ENCODE results near the gene MID1IP1. TPM values are rescaled to one million over a fixed set of nuclear protein-coding genes. Genes with fewer than 3 reads are reported as not detected.

Gene MID1IP1
- total and polyA plus RNA-seq, 2 donors (not counting 1 experiment from before 2014, with no cell fraction given): 25.7 to 132 TPM

DNA sequence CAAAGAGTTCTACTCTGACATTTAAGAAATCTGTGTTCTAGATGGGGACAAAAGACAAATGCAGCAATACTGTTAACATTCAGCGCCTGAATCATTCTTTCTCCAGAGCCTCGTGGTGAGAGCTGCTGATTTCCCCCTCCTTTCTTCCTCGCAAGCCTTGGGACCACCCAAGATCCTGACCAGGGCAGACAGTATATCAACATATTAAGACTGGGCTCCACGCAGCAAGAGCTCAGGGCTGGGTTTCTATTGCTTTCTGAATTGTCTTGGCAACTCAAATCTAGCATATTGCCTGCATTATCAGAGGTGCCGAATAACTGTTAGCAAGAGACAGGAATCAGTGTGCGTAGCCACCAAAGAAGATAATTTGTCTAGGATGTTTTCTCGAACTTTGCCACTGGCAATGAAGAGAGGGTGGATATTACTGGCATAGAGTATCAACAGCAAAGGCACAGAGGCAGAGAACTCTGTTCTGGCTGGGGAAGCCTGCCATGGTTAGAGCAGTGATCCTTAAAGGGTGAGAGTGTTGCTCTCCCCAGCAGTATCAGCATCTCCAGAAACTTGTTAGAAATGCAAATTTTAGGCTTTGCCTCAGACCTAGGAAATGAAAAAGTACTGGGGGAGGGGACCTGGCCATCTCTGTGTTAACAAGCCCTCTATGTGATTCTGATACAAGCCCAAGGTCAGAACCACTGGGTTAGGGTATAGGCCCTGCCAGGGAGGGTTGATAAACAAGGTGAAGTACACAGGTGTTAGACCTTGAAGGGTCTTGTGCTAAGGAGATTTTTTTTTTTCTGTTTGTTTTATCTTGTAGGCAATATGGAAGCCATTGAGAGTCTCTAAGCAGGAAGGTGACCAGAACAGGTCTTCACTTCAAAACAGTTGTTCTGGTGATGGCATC is 46.2 kb upstream of the MID1IP1 start:
- no peak for DNase-seq (ENCODE audit: low read depth in 2 of 2)
- H3K9ac ChIP-seq (ENCODE audit: insufficient read depth, low read length): no peak overlapping the region
- H3K27ac ChIP-seq (ENCODE audit: insufficient read depth, low read length): no peak overlapping the region
- H3K27me3 ChIP-seq (ENCODE audit: control insufficient read depth, insufficient read depth, low read length): no peaks in the 10 kb centered on the region
- no peak for TF ChIP-seq EZH2 (IDR thresholded peaks at IDR 0.05; ENCODE audit: low read length, missing control alignments)
- TF ChIP-seq, protein P1, sequence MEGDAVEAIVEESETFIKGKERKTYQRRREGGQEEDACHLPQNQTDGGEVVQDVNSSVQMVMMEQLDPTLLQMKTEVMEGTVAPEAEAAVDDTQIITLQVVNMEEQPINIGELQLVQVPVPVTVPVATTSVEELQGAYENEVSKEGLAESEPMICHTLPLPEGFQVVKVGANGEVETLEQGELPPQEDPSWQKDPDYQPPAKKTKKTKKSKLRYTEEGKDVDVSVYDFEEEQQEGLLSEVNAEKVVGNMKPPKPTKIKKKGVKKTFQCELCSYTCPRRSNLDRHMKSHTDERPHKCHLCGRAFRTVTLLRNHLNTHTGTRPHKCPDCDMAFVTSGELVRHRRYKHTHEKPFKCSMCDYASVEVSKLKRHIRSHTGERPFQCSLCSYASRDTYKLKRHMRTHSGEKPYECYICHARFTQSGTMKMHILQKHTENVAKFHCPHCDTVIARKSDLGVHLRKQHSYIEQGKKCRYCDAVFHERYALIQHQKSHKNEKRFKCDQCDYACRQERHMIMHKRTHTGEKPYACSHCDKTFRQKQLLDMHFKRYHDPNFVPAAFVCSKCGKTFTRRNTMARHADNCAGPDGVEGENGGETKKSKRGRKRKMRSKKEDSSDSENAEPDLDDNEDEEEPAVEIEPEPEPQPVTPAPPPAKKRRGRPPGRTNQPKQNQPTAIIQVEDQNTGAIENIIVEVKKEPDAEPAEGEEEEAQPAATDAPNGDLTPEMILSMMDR (conservative IDR thresholded peaks at IDR 0.05 in 1 of 2, IDR thresholded peaks at IDR 0.05 in 1 of 2; ENCODE audit: low read depth in 1 of 2, low read length in 2 of 2): no peak
- no peaks in the 10 kb centered on the region for H3K9me3 ChIP-seq (ENCODE audit: control insufficient read depth, insufficient read depth, low read depth, low read length)
- no peaks in the 10 kb centered on the region for H3K4me1 ChIP-seq (ENCODE audit: control insufficient read depth, extremely low read depth, insufficient read depth, low read length)
- H4K20me1 ChIP-seq (ENCODE audit: control insufficient read depth, extremely low read depth, insufficient read depth, low read length): no peaks in the 10 kb centered on the region
- H3K4me2 ChIP-seq (ENCODE audit: extremely low read depth, insufficient read depth, low read length): no peak overlapping the region
- no peak overlapping the region for H2AFZ ChIP-seq (ENCODE audit: low read length)
- no peaks in the 10 kb centered on the region for H3K36me3 ChIP-seq (ENCODE audit: control insufficient read depth, insufficient read depth, low read length)
- H3K4me3 ChIP-seq (replicated peaks in 1 of 4; ENCODE audit: control extremely low read depth in 1 of 4, insufficient read depth in 1 of 4, low read depth in 3 of 4, low read length in 4 of 4): no peak overlapping the region
- H3K79me2 ChIP-seq (ENCODE audit: control insufficient read depth, insufficient read depth, low read length): no peaks in the 10 kb centered on the region

DNA sequence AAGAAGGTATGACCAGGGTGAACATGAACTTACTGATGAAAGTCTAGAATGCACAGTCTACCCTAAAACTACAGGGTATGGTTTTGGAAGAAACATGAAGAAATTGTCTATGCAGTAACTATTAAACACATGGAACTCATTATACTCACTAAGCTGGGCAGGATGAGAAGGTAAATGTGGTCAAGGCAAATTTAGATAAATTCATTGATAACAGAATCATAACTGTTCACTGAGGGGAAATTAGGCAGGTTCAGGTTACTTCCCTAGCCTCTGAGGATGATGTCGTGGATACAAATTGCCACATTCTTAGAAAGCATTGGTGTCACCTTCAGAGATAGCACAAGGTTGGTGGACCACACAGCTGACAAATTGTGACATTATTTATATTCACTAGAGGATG is 40.4 kb upstream of the MID1IP1 start:
- H3K4me2 ChIP-seq (ENCODE audit: extremely low read depth, insufficient read depth, low read length): no peak overlapping the region
- no peaks in the 10 kb centered on the region for H3K9me3 ChIP-seq (ENCODE audit: control insufficient read depth, insufficient read depth, low read depth, low read length)
- no peak overlapping the region for H3K9ac ChIP-seq (ENCODE audit: insufficient read depth, low read length)
- H3K4me1 ChIP-seq (ENCODE audit: control insufficient read depth, extremely low read depth, insufficient read depth, low read length): no peaks in the 10 kb centered on the region
- H3K4me3 ChIP-seq (replicated peaks in 1 of 4; ENCODE audit: control extremely low read depth in 1 of 4, insufficient read depth in 1 of 4, low read depth in 3 of 4, low read length in 4 of 4): no peak overlapping the region
- H4K20me1 ChIP-seq (ENCODE audit: control insufficient read depth, extremely low read depth, insufficient read depth, low read length): no peaks in the 10 kb centered on the region
- H3K79me2 ChIP-seq (ENCODE audit: control insufficient read depth, insufficient read depth, low read length): no peaks in the 10 kb centered on the region
- H3K27me3 ChIP-seq (ENCODE audit: control insufficient read depth, insufficient read depth, low read length): no peaks in the 10 kb centered on the region
- DNase-seq (ENCODE audit: low read depth in 2 of 2): no peak
- no peak overlapping the region for H3K27ac ChIP-seq (ENCODE audit: insufficient read depth, low read length)
- no peaks in the 10 kb centered on the region for H3K36me3 ChIP-seq (ENCODE audit: control insufficient read depth, insufficient read depth, low read length)
- no peak for TF ChIP-seq EZH2 (IDR thresholded peaks at IDR 0.05; ENCODE audit: low read length, missing control alignments)
- TF ChIP-seq, protein P1 (conservative IDR thresholded peaks at IDR 0.05 in 1 of 2, IDR thresholded peaks at IDR 0.05 in 1 of 2; ENCODE audit: low read depth in 1 of 2, low read length in 2 of 2): no peak
- no peak overlapping the region for H2AFZ ChIP-seq (ENCODE audit: low read length)

DNA sequence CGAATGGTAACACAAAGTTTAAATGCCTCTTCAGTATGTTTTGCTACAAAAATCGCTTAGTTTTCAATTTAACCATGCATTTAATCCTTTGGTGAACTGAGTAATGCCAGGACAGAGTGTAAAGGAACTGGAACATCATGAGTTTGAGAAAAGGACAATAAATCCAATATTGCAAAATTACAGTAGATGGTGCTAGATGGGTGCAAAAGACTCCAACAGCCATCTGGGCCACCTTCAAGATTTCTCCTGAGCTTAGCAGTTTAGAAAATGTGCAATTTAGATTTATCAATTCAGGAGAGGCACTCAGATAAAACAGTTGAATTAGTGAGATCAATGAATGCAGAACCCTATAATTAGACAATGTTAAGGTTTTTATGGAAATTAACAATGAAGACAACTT is 33.2 kb upstream of the MID1IP1 start:
- TF ChIP-seq, protein P1 (conservative IDR thresholded peaks at IDR 0.05 in 1 of 2, IDR thresholded peaks at IDR 0.05 in 1 of 2; ENCODE audit: low read depth in 1 of 2, low read length in 2 of 2): peak; percentile 31 to 38
- no peak for TF ChIP-seq EZH2 (IDR thresholded peaks at IDR 0.05; ENCODE audit: low read length, missing control alignments)

More for the DNA sequence above, 33.2 kb upstream of the MID1IP1 start:
- Histone ChIP-seq H3K79me2 (ENCODE audit: control insufficient read depth, insufficient read depth, low read length) (no peaks in the 10 kb centered on the region), H3K9ac (ENCODE audit: insufficient read depth, low read length) (no peak overlapping the region), H3K36me3 (ENCODE audit: control insufficient read depth, insufficient read depth, low read length) (no peaks in the 10 kb centered on the region), H3K4me1 (ENCODE audit: control insufficient read depth, extremely low read depth, insufficient read depth, low read length) (no peaks in the 10 kb centered on the region), H4K20me1 (ENCODE audit: control insufficient read depth, extremely low read depth, insufficient read depth, low read length) (no peaks in the 10 kb centered on the region), H3K4me2 (ENCODE audit: extremely low read depth, insufficient read depth, low read length) (no peak overlapping the region), H3K27me3 (ENCODE audit: control insufficient read depth, insufficient read depth, low read length) (no peaks in the 10 kb centered on the region), H2AFZ (ENCODE audit: low read length) (no peak overlapping the region), H3K27ac (ENCODE audit: insufficient read depth, low read length) (no peak overlapping the region), H3K4me3 (replicated peaks in 1 of 4; ENCODE audit: control extremely low read depth in 1 of 4, insufficient read depth in 1 of 4, low read depth in 3 of 4, low read length in 4 of 4) (no peak overlapping the region), H3K9me3 (ENCODE audit: control insufficient read depth, insufficient read depth, low read depth, low read length) (no peaks in the 10 kb centered on the region)
- peak; percentile 10 to 56 for DNase-seq (ENCODE audit: low read depth in 2 of 2)

All from fibroblast of lung (primary cell).